Prostate gland (tissue), 2 donors: ENCODE results near the gene NCOA7.

Source experiments
- CTCF ChIP-seq, 4 experiments: fragments of 200-600 bp in 2 of 4; fragments of 450-650 bp in 2 of 4; sonication (generic) in 2 of 4; IDR thresholded peaks; 1 replicate in 3 of 4; 2 replicates in 1 of 4; pipeline ENCODE4 v1.5.1; 2016 to 2019; ENCODE audit warnings: antibody characterized with exemption in 4 of 4, mild to moderate bottlenecking in 2 of 4, moderate library complexity in 2 of 4
- POLR2A ChIP-seq: fragments of 450-650 bp; IDR thresholded peaks from one replicate; pipeline ENCODE4 v1.6.1; 2016; ENCODE audit warnings: antibody characterized with exemption, mild to moderate bottlenecking

GRCh38 chr6:125749865-125750691 is 40.7 kb upstream of the NCOA7 start:
- TF ChIP-seq CTCF (IDR thresholded peaks at IDR 0.05) (no peak), POLR2A (no peak)
